HepG2 (cell line): ENCODE results near the gene TPBG. TPM values are rescaled to one million over a fixed set of nuclear protein-coding genes. Genes with fewer than 3 reads are reported as not detected.

Experiments used
- ELF3 ChIP-seq: IDR thresholded peaks from 2 replicates; pipeline ENCODE4 v1.6.1; 2016; ENCODE audit warnings: missing genetic modification reagents, missing compliant biosample characterization
- NFATC3 ChIP-seq: sonication (generic); formaldehyde crosslinking; IDR thresholded peaks from 2 replicates; pipeline ENCODE4 v1.5.1; 2020; ENCODE audit warnings: mild to moderate bottlenecking, missing genetic modification reagents
- NONO ChIP-seq, 2 experiments: fragments of 450-650 bp in 1 of 2; sonication (generic) in 1 of 2; formaldehyde crosslinking in 1 of 2; IDR thresholded peaks in 1 of 2; conservative IDR thresholded peaks in 1 of 2; 2 replicates each; pipeline versions ENCODE4 v1.6.1 to v1.8.0; 2017 to 2022; ENCODE audit warnings: mild to moderate bottlenecking in 1 of 2, missing genetic modification reagents in 1 of 2, moderate library complexity in 1 of 2
- NR2F1 ChIP-seq, 2 experiments: fragments of 450-650 bp in 1 of 2; formaldehyde crosslinking in 1 of 2; IDR thresholded peaks; 2 replicates each; pipeline versions ENCODE4 v1.5.0 to v1.6.1; 2016 to 2020; ENCODE audit warnings: mild to moderate bottlenecking in 1 of 2, missing compliant biosample characterization in 1 of 2, missing genetic modification reagents in 1 of 2, moderate library complexity in 1 of 2
- PITX1 ChIP-seq: sonication (generic); formaldehyde crosslinking; IDR thresholded peaks from 2 replicates; pipeline ENCODE4 v1.5.1; 2020; ENCODE audit warnings: mild to moderate bottlenecking, missing genetic modification reagents
- TBX2 ChIP-seq: sonication (generic); formaldehyde crosslinking; IDR thresholded peaks from 2 replicates; pipeline ENCODE4 v1.5.0; 2020; ENCODE audit warnings: missing genetic modification reagents, mild to moderate bottlenecking, borderline replicate concordance
- ZEB1 ChIP-seq: IDR thresholded peaks from 2 replicates; pipeline ENCODE4 v1.6.1; 2012; ENCODE audit warnings: mild to moderate bottlenecking, low read depth, inconsistent platforms; ENCODE audit not compliant: insufficient replicate concordance
- ZNF12 ChIP-seq: sonication (generic); formaldehyde crosslinking; IDR thresholded peaks from 2 replicates; pipeline ENCODE4 v1.5.0; 2020; ENCODE audit warnings: missing genetic modification reagents
- ZNF17 ChIP-seq: sonication (generic); formaldehyde crosslinking; IDR thresholded peaks from 2 replicates; pipeline ENCODE4 v1.5.0; 2020; ENCODE audit warnings: mild to moderate bottlenecking, missing genetic modification reagents
- ZNF234 ChIP-seq: sonication (generic); formaldehyde crosslinking; conservative IDR thresholded peaks from 2 replicates; pipeline ENCODE4 v1.5.1; 2020; ENCODE audit warnings: mild to moderate bottlenecking, missing genetic modification reagents
- ZNF777 ChIP-seq: sonication (generic); formaldehyde crosslinking; IDR thresholded peaks from 2 replicates; pipeline ENCODE4 v1.4.0; 2020; ENCODE audit warnings: missing genetic modification reagents
- ZSCAN22 ChIP-seq: sonication (generic); formaldehyde crosslinking; IDR thresholded peaks from 2 replicates; pipeline ENCODE4 v1.4.0; 2020; ENCODE audit warnings: mild to moderate bottlenecking, missing genetic modification reagents
- polyA plus RNA-seq, 8 experiments: library from polyadenylated mRNA; depleted of rRNA in 3 of 8; stranded (reverse) in 7 of 8; unstranded in 1 of 8; fragments of >200 nt; fragmentation: Illumina TruSeq in 4 of 8; extraction: Trizol in 4 of 8; gene quantifications; 2 replicates each; pipeline versions ENCODE4 v1.2.1 to v1.2.3, GENCODE V29; 2011 to 2016; ENCODE audit warnings: low read depth in 4 of 8, missing spikeins in 1 of 8, mixed read lengths in 1 of 8; ENCODE audit not compliant: insufficient read depth in 1 of 8
- total RNA-seq, 5 experiments: library from RNA; depleted of rRNA; stranded (reverse); fragments of >200 nt; fragmentation: Illumina TruSeq; extraction: Trizol; gene quantifications; 2 replicates each; pipeline ENCODE4 v1.2.3, GENCODE V29; 2016; ENCODE audit warnings: low read depth in 1 of 5
- TF ChIP-seq, protein P1 (sequence below): sonication (generic); formaldehyde crosslinking; IDR thresholded peaks from 2 replicates; pipeline ENCODE4 v1.4.0; 2020; ENCODE audit warnings: missing genetic modification reagents
- TF ChIP-seq, protein P2 (sequence below): sonication (generic); formaldehyde crosslinking; IDR thresholded peaks from 2 replicates; pipeline ENCODE4 v1.4.0; 2020; ENCODE audit warnings: missing genetic modification reagents
- TF ChIP-seq, protein P3 (sequence below): sonication (generic); formaldehyde crosslinking; IDR thresholded peaks from 2 replicates; pipeline ENCODE4 v1.5.1; 2020; ENCODE audit warnings: mild to moderate bottlenecking, missing genetic modification reagents, moderate library complexity
- TF ChIP-seq, protein P4 (sequence below): sonication (generic); formaldehyde crosslinking; IDR thresholded peaks from 2 replicates; pipeline ENCODE4 v1.4.0; 2020; ENCODE audit warnings: mild to moderate bottlenecking, low read depth, missing genetic modification reagents
- TF ChIP-seq, protein P5 (sequence below): conservative IDR thresholded peaks from 2 replicates; pipeline ENCODE4 v1.6.1; 2018; ENCODE audit warnings: missing genetic modification reagents

Gene TPBG
- total and polyA plus RNA-seq, 2 of the 13 experiments (the other 11 are each of a cell fraction or from before 2014, with no cell fraction given): 0.73 to 0.75 TPM

DNA sequence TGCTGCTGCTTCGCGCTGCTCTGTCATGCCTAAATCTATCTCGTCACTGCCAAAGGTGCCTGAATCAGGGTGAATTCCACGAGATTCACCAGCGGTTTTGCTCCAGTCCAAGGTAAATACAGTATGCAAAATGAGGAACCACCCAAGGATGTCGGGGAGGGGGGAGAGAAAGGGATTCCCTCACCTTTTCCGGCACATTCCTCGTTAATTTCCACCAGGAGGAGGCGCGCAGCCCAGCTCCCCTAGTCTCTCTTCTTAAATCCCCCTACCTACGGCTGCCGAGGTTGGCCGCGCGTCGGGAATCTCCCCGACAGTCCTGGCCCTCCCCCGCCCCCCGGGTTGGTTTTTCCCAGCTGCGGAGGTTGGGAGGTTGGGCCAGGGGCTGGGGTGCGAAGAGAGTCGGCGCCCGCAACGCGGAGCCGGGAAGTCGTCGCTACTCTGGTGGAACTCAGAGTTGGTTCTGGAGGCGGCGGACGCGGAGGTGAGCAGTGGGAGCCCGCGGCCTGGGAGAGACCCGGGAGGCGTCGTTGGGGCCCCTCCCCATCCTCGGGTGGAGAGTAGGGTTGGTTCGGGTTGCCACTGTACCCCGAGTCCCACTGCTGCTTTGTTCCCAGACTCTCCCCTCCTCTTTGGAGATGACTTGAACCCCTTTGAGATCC is at the start of gene TPBG (continued):
- TF ChIP-seq, protein P1, sequence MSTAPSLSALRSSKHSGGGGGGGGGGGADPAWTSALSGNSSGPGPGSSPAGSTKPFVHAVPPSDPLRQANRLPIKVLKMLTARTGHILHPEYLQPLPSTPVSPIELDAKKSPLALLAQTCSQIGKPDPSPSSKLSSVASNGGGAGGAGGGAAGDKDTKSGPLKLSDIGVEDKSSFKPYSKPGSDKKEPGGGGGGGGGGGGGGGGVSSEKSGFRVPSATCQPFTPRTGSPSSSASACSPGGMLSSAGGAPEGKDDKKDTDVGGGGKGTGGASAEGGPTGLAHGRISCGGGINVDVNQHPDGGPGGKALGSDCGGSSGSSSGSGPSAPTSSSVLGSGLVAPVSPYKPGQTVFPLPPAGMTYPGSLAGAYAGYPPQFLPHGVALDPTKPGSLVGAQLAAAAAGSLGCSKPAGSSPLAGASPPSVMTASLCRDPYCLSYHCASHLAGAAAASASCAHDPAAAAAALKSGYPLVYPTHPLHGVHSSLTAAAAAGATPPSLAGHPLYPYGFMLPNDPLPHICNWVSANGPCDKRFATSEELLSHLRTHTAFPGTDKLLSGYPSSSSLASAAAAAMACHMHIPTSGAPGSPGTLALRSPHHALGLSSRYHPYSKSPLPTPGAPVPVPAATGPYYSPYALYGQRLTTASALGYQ (CRISPR knock-in tag): no peak
- TF ChIP-seq ZSCAN22 (CRISPR knock-in tag): no peak
- TF ChIP-seq TBX2 (CRISPR knock-in tag): peak; percentile 52; the same call in 1 of the 2 replicates
- TF ChIP-seq, protein P2, sequence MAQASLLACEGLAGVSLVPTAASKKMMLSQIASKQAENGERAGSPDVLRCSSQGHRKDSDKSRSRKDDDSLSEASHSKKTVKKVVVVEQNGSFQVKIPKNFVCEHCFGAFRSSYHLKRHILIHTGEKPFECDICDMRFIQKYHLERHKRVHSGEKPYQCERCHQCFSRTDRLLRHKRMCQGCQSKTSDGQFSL: no peak
- no peak for TF ChIP-seq ZNF17 (CRISPR knock-in tag)
- no peak for TF ChIP-seq NFATC3 (CRISPR knock-in tag)
- no peak for TF ChIP-seq ZNF234 (CRISPR knock-in tag)
- no peak for TF ChIP-seq NONO (IDR thresholded peaks at IDR 0.05)
- TF ChIP-seq NONO (CRISPR knock-in tag; conservative IDR thresholded peaks at IDR 0.05): 0 out of 2 replicates have a peak, but pooled peaks have one; percentile 38
- TF ChIP-seq ELF3 (CRISPR knock-in tag): no peak
- peak; percentile 10; the same call in 1 of the 2 replicates for TF ChIP-seq PITX1 (CRISPR knock-in tag)
- no peak for TF ChIP-seq ZEB1
- no peak for TF ChIP-seq ZNF12 (CRISPR knock-in tag)
- TF ChIP-seq, protein P3, sequence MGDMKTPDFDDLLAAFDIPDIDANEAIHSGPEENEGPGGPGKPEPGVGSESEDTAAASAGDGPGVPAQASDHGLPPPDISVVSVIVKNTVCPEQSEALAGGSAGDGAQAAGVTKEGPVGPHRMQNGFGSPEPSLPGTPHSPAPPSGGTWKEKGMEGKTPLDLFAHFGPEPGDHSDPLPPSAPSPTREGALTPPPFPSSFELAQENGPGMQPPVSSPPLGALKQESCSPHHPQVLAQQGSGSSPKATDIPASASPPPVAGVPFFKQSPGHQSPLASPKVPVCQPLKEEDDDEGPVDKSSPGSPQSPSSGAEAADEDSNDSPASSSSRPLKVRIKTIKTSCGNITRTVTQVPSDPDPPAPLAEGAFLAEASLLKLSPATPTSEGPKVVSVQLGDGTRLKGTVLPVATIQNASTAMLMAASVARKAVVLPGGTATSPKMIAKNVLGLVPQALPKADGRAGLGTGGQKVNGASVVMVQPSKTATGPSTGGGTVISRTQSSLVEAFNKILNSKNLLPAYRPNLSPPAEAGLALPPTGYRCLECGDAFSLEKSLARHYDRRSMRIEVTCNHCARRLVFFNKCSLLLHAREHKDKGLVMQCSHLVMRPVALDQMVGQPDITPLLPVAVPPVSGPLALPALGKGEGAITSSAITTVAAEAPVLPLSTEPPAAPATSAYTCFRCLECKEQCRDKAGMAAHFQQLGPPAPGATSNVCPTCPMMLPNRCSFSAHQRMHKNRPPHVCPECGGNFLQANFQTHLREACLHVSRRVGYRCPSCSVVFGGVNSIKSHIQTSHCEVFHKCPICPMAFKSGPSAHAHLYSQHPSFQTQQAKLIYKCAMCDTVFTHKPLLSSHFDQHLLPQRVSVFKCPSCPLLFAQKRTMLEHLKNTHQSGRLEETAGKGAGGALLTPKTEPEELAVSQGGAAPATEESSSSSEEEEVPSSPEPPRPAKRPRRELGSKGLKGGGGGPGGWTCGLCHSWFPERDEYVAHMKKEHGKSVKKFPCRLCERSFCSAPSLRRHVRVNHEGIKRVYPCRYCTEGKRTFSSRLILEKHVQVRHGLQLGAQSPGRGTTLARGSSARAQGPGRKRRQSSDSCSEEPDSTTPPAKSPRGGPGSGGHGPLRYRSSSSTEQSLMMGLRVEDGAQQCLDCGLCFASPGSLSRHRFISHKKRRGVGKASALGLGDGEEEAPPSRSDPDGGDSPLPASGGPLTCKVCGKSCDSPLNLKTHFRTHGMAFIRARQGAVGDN (CRISPR knock-in tag): peak; percentile 62
- TF ChIP-seq, protein P4, sequence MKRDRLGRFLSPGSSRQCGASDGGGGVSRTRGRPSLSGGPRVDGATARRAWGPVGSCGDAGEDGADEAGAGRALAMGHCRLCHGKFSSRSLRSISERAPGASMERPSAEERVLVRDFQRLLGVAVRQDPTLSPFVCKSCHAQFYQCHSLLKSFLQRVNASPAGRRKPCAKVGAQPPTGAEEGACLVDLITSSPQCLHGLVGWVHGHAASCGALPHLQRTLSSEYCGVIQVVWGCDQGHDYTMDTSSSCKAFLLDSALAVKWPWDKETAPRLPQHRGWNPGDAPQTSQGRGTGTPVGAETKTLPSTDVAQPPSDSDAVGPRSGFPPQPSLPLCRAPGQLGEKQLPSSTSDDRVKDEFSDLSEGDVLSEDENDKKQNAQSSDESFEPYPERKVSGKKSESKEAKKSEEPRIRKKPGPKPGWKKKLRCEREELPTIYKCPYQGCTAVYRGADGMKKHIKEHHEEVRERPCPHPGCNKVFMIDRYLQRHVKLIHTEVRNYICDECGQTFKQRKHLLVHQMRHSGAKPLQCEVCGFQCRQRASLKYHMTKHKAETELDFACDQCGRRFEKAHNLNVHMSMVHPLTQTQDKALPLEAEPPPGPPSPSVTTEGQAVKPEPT (CRISPR knock-in tag): 0 out of 2 replicates have a peak, but pooled peaks have one; percentile 32
- TF ChIP-seq, protein P5, sequence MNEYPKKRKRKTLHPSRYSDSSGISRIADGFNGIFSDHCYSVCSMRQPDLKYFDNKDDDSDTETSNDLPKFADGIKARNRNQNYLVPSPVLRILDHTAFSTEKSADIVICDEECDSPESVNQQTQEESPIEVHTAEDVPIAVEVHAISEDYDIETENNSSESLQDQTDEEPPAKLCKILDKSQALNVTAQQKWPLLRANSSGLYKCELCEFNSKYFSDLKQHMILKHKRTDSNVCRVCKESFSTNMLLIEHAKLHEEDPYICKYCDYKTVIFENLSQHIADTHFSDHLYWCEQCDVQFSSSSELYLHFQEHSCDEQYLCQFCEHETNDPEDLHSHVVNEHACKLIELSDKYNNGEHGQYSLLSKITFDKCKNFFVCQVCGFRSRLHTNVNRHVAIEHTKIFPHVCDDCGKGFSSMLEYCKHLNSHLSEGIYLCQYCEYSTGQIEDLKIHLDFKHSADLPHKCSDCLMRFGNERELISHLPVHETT: no peak; the same call in 1 of the 2 replicates
- no peak for TF ChIP-seq NR2F1 (CRISPR knock-in tag; IDR thresholded peaks at IDR 0.05)
- peak; percentile 78 for TF ChIP-seq ZNF777 (CRISPR knock-in tag)
